Mucosa of descending colon (tissue), 3 donors: ENCODE measurements around the gene N4BP2. TPM values are rescaled to one million over a fixed set of nuclear protein-coding genes. Genes with fewer than 3 reads are reported as not detected.

Experiments
- ATAC-seq: fragments of 200-7000 bp; cut with Tn5 transposase; one replicate; pipeline ENCODE4 v1.9.1; 2020; ENCODE audit warnings: mild to moderate bottlenecking, moderate library complexity
- DNase-seq, 3 donors: peaks; one replicate each; pipeline ENCODE4 v3.0.0-alpha.2; 2020
- H3K36me3 ChIP-seq: fragments of 200-600 bp; one replicate; pipeline ENCODE4 v1.8.0; 2021; ENCODE audit warnings: low read depth, mild to moderate bottlenecking
- H3K4me1 ChIP-seq: fragments of 200-600 bp; one replicate; pipeline ENCODE4 v1.8.0; 2021; ENCODE audit warnings: low read depth, mild to moderate bottlenecking
- H3K4me3 ChIP-seq: fragments of 200-600 bp; one replicate; pipeline ENCODE4 v1.8.0; 2021; ENCODE audit warnings: mild to moderate bottlenecking
- H3K9me3 ChIP-seq: fragments of 200-600 bp; one replicate; pipeline ENCODE4 v1.8.0; 2021; ENCODE audit warnings: mild to moderate bottlenecking
- intact Hi-C, 2 donors: fragments of 100-400 bp; cut with DNase I in 1 of 2; cut with micrococcal nuclease in 1 of 2; formaldehyde crosslinking; loops; one replicate each; pipeline versions ENCODE4 v1.11.0 to v1.11.1; 2022; cut with DNase I, micrococcal nuclease
- total RNA-seq, 3 donors: library from RNA; stranded (reverse); fragmentation: NEBNext Ultra II Directional in 2 of 3; extraction: Animal tissue kit (Norgen Biotek cat#: 25700) in 2 of 3; gene quantifications; one replicate each; pipeline versions ENCODE4 v1.2.1 to v1.2.4, GENCODE V29; 2021 to 2023
- TF ChIP-seq, protein P1 (sequence below): fragments of 200-600 bp; IDR thresholded peaks from one replicate; pipeline ENCODE4 v1.8.0; 2022; ENCODE audit warnings: antibody characterized with exemption, mild to moderate bottlenecking
- donor health status: DM: no; HTN: no; CAD: no; lungs with moderate emphysema.
- donor health status: DM: no; HTN: no; CAD: no.
- donor health status: DM: no; HTN: yes; CAD: no.

The N4BP2 gene
- total RNA-seq, 3 donors from 2014 or later: 6.7 to 11.5 (median 7.2) TPM

- intact Hi-C loops: no loop called here
- ATAC-seq: no peak
- Histone ChIP-seq H3K9me3 (no peaks in the 10 kb centered on the region), H3K36me3 (no peaks in the 10 kb centered on the region), H3K4me1 (no peaks in the 10 kb centered on the region), H3K4me3 (no peak overlapping the region)
- DNase-seq: no peak
- TF ChIP-seq, protein P1, sequence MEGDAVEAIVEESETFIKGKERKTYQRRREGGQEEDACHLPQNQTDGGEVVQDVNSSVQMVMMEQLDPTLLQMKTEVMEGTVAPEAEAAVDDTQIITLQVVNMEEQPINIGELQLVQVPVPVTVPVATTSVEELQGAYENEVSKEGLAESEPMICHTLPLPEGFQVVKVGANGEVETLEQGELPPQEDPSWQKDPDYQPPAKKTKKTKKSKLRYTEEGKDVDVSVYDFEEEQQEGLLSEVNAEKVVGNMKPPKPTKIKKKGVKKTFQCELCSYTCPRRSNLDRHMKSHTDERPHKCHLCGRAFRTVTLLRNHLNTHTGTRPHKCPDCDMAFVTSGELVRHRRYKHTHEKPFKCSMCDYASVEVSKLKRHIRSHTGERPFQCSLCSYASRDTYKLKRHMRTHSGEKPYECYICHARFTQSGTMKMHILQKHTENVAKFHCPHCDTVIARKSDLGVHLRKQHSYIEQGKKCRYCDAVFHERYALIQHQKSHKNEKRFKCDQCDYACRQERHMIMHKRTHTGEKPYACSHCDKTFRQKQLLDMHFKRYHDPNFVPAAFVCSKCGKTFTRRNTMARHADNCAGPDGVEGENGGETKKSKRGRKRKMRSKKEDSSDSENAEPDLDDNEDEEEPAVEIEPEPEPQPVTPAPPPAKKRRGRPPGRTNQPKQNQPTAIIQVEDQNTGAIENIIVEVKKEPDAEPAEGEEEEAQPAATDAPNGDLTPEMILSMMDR: no peak
Measured at GRCh38 chr4:40160258-40160657, 103.6 kb downstream of the N4BP2 start.

- DNase-seq (no peak), ATAC-seq (no peak)
- intact Hi-C loops: no loop called here
- no peaks in the 10 kb centered on the region for H3K9me3 ChIP-seq
- H3K4me1 ChIP-seq: no peaks in the 10 kb centered on the region
- no peak overlapping the region for H3K4me3 ChIP-seq
- H3K36me3 ChIP-seq: no peaks in the 10 kb centered on the region
- TF ChIP-seq, protein P1: no peak
Measured at GRCh38 chr4:40164459-40164858, 107.8 kb downstream of the N4BP2 start.

DNA sequence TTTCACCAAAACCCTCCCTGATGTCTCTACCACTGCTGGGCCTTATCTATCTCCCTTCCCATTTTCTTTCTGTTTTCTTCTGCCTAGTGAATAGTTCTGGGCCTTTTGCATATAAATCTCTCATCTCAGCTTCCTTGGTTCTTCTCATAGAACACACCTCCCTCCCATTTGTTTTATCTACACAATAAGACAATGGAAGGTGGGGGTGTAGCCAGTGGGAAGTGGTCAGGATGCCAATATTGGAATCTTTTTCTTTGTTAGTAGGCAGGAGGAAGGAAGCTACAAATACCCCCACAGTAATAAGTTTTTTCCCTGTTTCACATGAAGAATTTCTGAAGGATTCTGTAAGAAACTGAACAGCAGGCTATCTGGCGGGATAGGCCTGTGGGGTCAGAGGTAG, 109.3 kb downstream of the N4BP2 start:
- intact Hi-C loops: no loop called here
- no peak for DNase-seq
- no peaks in the 10 kb centered on the region for H3K36me3 ChIP-seq
- TF ChIP-seq, protein P1: no peak
- ATAC-seq: no peak
- H3K4me1 ChIP-seq: no peaks in the 10 kb centered on the region
- H3K4me3 ChIP-seq: no peak overlapping the region
- H3K9me3 ChIP-seq: no peaks in the 10 kb centered on the region

- no peak overlapping the region for H3K4me3 ChIP-seq
- ATAC-seq (no peak), DNase-seq (no peak)
- TF ChIP-seq, protein P1: no peak
- no peaks in the 10 kb centered on the region for H3K4me1 ChIP-seq
- intact Hi-C loops: no loop called here
- H3K9me3 ChIP-seq: no peaks in the 10 kb centered on the region
- no peaks in the 10 kb centered on the region for H3K36me3 ChIP-seq
Measured at GRCh38 chr4:40168070-40168469, 111.4 kb downstream of the N4BP2 start.

- TF ChIP-seq, protein P1: no peak
- ATAC-seq (no peak), DNase-seq (no peak)
- H3K9me3 ChIP-seq: no peaks in the 10 kb centered on the region
- no peaks in the 10 kb centered on the region for H3K36me3 ChIP-seq
- no peak overlapping the region for H3K4me3 ChIP-seq
- intact Hi-C loops: no loop called here
- no peaks in the 10 kb centered on the region for H3K4me1 ChIP-seq
Measured at GRCh38 chr4:40170588-40170987, 113.9 kb downstream of the N4BP2 start.

DNA sequence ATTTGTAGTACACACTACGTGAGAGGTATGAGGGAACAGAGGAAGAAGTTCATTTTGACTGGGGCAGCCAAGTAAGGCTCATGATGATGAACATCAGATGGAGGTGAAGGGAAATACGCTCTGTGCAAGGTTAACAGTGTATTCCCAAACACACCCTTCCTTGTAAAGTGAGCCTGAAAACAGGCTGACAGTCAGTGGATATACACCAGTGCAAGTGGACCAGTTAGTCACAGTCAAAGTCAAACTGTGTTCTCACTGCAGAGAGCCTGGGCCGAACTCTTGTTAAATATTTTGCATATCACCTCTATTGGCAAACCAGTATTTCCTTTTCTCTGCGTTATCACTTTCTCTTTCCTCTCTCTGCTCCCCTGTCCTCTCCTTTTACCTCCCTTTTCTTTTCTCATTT, 116.8 kb downstream of the N4BP2 start:
- Histone ChIP-seq H3K4me1 (no peaks in the 10 kb centered on the region), H3K4me3 (no peak overlapping the region), H3K36me3 (no peaks in the 10 kb centered on the region), H3K9me3 (no peaks in the 10 kb centered on the region)
- TF ChIP-seq, protein P1: no peak
- intact Hi-C loops: no loop called here
- ATAC-seq (peak; percentile 47), DNase-seq (no peak)
